Measurements from ENCODE around the gene COL6A1.

COL6A1 gene

DNA sequence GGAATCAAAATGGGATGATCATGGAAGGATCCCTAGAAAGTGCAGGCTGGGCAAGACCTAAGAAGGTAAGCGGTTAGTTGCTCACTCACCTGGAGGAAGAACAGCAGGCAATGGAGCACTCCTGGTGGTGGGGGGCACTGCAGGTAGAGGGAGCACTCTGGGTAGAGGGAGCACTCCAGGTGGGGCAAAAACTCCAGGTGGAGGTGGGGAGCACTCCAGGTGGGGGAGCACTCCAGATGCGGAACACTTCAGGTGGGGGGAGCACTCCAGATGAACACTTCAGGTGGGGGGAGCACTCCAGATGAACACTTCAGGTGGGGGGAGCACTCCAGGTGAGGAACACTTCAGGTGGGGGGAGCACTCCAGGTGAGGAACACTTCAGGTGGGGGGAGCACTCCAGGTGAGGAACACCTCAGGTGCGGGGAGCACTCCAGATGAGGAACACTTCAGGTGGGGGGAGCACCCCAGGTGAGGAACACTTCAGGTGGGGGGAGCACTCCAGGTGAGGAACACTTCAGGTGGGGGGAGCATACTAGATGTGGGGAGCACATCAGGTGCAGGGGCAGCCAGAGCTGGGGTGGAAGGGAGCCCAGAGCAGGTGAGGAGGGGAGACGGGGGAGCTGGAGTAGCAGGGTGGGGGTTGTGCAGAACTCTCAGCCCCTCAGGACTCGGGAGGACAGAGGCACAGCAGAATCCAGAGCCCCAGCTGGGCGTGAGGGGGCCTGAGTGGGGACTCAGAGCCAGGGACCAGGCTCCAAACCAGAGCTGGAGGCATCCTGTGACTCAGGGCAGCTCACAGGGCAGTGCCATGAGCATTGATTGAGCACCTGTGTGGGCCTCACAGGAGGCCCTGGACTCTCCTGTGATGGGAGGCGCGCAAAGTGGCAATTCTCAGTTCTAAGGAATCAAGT is 37.7 kb upstream of the COL6A1 start:
- no peak for TF ChIP-seq POLR2AphosphoS5 (IDR thresholded peaks at IDR 0.05; ENCODE audit: low read depth, low read length)
- TF ChIP-seq FOXP2 (optimal IDR thresholded peaks at IDR 0.05; ENCODE audit: borderline replicate concordance, extremely low read depth, extremely low read length, insufficient read depth), result no peak

DNA sequence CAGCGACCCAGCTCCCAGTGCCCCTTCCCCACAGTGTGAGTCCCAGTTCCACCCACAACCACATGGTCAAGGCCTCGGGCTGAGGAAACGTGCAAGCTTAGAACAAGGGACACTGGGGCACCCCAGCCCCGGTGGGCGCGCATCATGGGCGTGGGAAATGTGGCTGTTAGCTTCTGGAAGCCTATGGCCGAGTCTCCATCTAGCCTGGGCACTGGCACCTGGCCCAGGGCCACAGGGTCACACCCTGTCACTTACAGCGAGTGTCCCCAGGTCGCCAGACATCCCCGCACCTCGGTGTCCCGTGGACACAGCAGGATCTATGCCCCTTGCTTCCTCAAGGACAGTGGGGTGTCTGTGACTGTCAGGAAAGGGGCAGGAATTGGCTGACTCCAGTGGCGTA is 37.0 kb upstream of the COL6A1 start:
- TF ChIP-seq TAF1 (IDR thresholded peaks at IDR 0.05; ENCODE audit: borderline replicate concordance, insufficient read depth, low read length), result no peak
- TF ChIP-seq, protein P1, sequence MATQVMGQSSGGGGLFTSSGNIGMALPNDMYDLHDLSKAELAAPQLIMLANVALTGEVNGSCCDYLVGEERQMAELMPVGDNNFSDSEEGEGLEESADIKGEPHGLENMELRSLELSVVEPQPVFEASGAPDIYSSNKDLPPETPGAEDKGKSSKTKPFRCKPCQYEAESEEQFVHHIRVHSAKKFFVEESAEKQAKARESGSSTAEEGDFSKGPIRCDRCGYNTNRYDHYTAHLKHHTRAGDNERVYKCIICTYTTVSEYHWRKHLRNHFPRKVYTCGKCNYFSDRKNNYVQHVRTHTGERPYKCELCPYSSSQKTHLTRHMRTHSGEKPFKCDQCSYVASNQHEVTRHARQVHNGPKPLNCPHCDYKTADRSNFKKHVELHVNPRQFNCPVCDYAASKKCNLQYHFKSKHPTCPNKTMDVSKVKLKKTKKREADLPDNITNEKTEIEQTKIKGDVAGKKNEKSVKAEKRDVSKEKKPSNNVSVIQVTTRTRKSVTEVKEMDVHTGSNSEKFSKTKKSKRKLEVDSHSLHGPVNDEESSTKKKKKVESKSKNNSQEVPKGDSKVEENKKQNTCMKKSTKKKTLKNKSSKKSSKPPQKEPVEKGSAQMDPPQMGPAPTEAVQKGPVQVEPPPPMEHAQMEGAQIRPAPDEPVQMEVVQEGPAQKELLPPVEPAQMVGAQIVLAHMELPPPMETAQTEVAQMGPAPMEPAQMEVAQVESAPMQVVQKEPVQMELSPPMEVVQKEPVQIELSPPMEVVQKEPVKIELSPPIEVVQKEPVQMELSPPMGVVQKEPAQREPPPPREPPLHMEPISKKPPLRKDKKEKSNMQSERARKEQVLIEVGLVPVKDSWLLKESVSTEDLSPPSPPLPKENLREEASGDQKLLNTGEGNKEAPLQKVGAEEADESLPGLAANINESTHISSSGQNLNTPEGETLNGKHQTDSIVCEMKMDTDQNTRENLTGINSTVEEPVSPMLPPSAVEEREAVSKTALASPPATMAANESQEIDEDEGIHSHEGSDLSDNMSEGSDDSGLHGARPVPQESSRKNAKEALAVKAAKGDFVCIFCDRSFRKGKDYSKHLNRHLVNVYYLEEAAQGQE (IDR thresholded peaks at IDR 0.05; ENCODE audit: insufficient read depth in 1 of 2, low read depth in 2 of 2, low read length in 2 of 2), result no peak
- no peak for TF ChIP-seq POLR2AphosphoS5 (IDR thresholded peaks at IDR 0.05; ENCODE audit: low read depth, low read length)
- no peak for TF ChIP-seq FOXP2 (optimal IDR thresholded peaks at IDR 0.05; ENCODE audit: borderline replicate concordance, extremely low read depth, extremely low read length, insufficient read depth)
- TF ChIP-seq SIN3A (IDR thresholded peaks at IDR 0.05; ENCODE audit: borderline replicate concordance, insufficient read depth, low read length), result no peak

DNA sequence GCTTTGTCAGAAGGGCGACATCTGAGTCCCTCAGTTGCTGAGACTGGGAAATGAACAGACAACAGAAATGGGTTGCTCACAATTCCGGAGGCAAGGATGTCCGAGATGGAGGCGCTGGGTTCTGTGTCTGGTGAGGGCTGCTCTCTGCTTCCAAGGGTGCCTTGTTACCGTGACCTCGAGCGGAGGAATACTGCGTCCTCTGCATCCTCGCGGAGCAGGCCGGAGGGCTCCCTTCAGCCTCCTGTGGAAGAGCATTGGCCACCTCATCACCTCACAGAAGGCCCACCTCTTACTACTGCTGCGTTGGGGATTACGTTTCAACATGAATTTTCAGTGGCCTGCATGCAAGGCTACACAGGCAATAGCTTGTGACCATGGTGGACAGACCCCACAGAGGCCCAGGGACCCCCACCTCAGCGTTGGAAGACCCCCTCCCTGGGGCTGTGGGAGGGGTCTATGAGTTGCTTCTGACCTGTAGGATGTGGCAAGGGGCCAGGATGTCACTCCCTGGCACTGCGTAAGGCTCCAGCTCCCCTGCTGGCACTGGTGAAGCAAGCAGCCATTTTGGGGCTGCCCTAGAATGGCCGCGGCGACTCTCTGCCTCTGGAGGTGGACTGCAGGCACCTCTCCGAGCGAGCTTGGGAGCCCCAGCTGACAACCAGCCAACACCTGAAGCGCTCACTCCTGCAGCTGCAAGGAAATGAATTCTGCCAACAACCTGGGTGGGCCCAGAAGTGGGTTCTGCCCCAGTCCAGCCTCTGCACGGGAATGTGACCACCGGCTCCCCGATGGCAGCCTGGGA is 36.3 kb upstream of the COL6A1 start:
- TF ChIP-seq FOXP2 (optimal IDR thresholded peaks at IDR 0.05; ENCODE audit: borderline replicate concordance, extremely low read depth, extremely low read length, insufficient read depth), result no peak
- TF ChIP-seq, protein P1 (IDR thresholded peaks at IDR 0.05; ENCODE audit: insufficient read depth in 1 of 2, low read depth in 2 of 2, low read length in 2 of 2), result no peak
- no peak for TF ChIP-seq TAF1 (IDR thresholded peaks at IDR 0.05; ENCODE audit: borderline replicate concordance, insufficient read depth, low read length)
- no peak for TF ChIP-seq POLR2AphosphoS5 (IDR thresholded peaks at IDR 0.05; ENCODE audit: low read depth, low read length)
- no peak for TF ChIP-seq SIN3A (IDR thresholded peaks at IDR 0.05; ENCODE audit: borderline replicate concordance, insufficient read depth, low read length)

DNA sequence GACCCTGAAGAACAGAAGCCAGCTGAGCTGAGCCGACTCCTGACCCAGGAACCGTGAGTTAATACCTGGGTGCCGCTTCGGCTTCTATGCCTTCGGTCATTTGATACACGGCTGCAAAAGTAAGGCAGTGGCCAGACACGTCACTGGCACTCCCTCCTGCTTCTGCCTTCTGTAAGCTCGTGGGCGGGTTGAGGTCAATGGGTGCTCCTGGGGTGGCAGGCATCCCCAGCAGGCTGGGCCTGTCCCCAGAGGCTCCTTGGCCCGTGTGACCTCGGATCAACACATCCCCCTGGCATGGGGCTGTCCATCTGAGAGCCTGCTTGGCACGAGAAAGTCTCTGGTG is 35.7 kb upstream of the COL6A1 start:
- TF ChIP-seq POLR2AphosphoS5 (IDR thresholded peaks at IDR 0.05; ENCODE audit: low read depth, low read length), result no peak
- TF ChIP-seq, protein P1 (IDR thresholded peaks at IDR 0.05; ENCODE audit: insufficient read depth in 1 of 2, low read depth in 2 of 2, low read length in 2 of 2), result no peak
- no peak for TF ChIP-seq SIN3A (IDR thresholded peaks at IDR 0.05; ENCODE audit: borderline replicate concordance, insufficient read depth, low read length)
- no peak for TF ChIP-seq FOXP2 (optimal IDR thresholded peaks at IDR 0.05; ENCODE audit: borderline replicate concordance, extremely low read depth, extremely low read length, insufficient read depth)
- TF ChIP-seq TAF1 (IDR thresholded peaks at IDR 0.05; ENCODE audit: borderline replicate concordance, insufficient read depth, low read length), result no peak

DNA sequence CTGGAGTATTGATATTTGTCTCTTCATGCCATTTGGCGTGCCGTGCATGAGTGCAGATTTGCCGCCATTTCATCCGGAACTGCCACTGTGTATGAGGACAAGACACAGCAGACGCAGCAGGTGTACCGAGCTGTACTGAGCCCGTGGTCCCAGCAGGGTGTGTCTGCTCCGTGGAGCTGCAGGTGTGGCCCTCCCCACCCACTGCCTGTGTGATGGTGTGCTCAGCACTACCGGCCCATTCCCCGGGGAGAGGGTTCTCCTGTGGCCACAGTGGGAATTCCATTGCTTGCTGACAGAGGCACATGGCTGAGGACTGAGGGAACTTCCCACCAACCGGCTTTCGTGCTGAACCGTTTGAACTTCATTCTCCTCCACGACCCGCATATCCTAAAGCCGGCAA is 34.3 kb upstream of the COL6A1 start:
- TF ChIP-seq, protein P1 (IDR thresholded peaks at IDR 0.05; ENCODE audit: insufficient read depth in 1 of 2, low read depth in 2 of 2, low read length in 2 of 2), result no peak
- TF ChIP-seq TAF1 (IDR thresholded peaks at IDR 0.05; ENCODE audit: borderline replicate concordance, insufficient read depth, low read length) (no peak), POLR2AphosphoS5 (IDR thresholded peaks at IDR 0.05; ENCODE audit: low read depth, low read length) (no peak), FOXP2 (optimal IDR thresholded peaks at IDR 0.05; ENCODE audit: borderline replicate concordance, extremely low read depth, extremely low read length, insufficient read depth) (no peak), SIN3A (IDR thresholded peaks at IDR 0.05; ENCODE audit: borderline replicate concordance, insufficient read depth, low read length) (no peak)

Measured in PFSK-1 (cell line).